Psoas muscle (tissue), 8 donors: Measurements from ENCODE around the gene UTP3. TPM values are rescaled to one million over a fixed set of nuclear protein-coding genes. Genes with fewer than 3 reads are reported as not detected.

Experiments
- ATAC-seq, 4 donors: fragments of 200-7000 bp; cut with Tn5 transposase; one replicate each; pipeline ENCODE4 v1.9.1; 2020; ENCODE audit warnings: moderate library complexity in 3 of 4, mild to moderate bottlenecking in 2 of 4
- DNase-seq, 2 donors: peaks; one replicate each; pipeline ENCODE4 v3.0.0-alpha.2; 2020
- H3K27ac ChIP-seq: fragments of 200-600 bp; one replicate; pipeline ENCODE4 v1.8.0; 2022
- H3K27me3 ChIP-seq, 3 donors: fragments of 200-600 bp in 1 of 3; one replicate each; pipeline versions ENCODE4 v1.6.1 to v1.8.0; 2013 to 2022; ENCODE audit warnings: low read length in 2 of 3, mild to moderate bottlenecking in 2 of 3, moderate library complexity in 1 of 3; ENCODE audit not compliant: insufficient read depth in 3 of 3
- H3K36me3 ChIP-seq, 2 donors: fragments of 200-600 bp in 1 of 2; one replicate each; pipeline versions ENCODE4 v1.6.1 to v1.8.0; 2013 to 2022; ENCODE audit warnings: low read depth in 1 of 2, mild to moderate bottlenecking in 1 of 2, moderate library complexity in 1 of 2; ENCODE audit not compliant: insufficient read depth in 1 of 2
- H3K4me1 ChIP-seq: fragments of 200-600 bp; one replicate; pipeline ENCODE4 v1.8.0; 2022
- H3K4me3 ChIP-seq: fragments of 200-600 bp; one replicate; pipeline ENCODE4 v1.8.0; 2022; ENCODE audit warnings: mild to moderate bottlenecking
- H3K9me3 ChIP-seq: fragments of 200-600 bp; one replicate; pipeline ENCODE4 v1.8.0; 2022
- CTCF ChIP-seq: fragments of 200-600 bp; IDR thresholded peaks from one replicate; pipeline ENCODE4 v1.8.0; 2022; ENCODE audit warnings: antibody characterized with exemption
- WGBS, 3 donors: extraction: QIAGEN DNeasy Blood & Tissue Kit; methylation state at CpG; one replicate each; pipeline versions ENCODE4 v1.1.6 to v1.1.7; 2013; 5-methylcytosine and 5-hydroxymethylcytosine counted together
- intact Hi-C, 2 donors: fragments of 100-400 bp; cut with DNase I; formaldehyde crosslinking; loops; one replicate each; pipeline versions ENCODE4 v1.11.0 to v1.14.2; 2022
- polyA plus RNA-seq, 3 donors: library from polyadenylated mRNA; stranded (reverse); fragments of 200-250 nt; gene quantifications; one replicate each; pipeline ENCODE4 v1.2.3, GENCODE V29; 2013
- total RNA-seq, 4 donors: library from RNA; stranded (reverse); fragmentation: NEBNext Ultra II Directional in 2 of 4; extraction: Animal tissue kit (Norgen Biotek cat#: 25700) in 2 of 4; gene quantifications; one replicate each; pipeline versions ENCODE4 v1.2.1 to v1.2.4, GENCODE V29; 2021 to 2023
- donor health status: healthy with polysubstance abuse.
- donor health status: DM: no; HTN: no; CAD: no; lungs with moderate emphysema.
- donor health status: Bipolar disorder and iron deficiency.
- donor health status: healthy.
- donor health status: DM: yes; HTN: yes; CAD: no.
- donor health status: DM: no; HTN: no; CAD: no.
- donor health status: DM: no; HTN: no; CAD: no.
- donor health status: DM: yes; HTN: yes; CAD: no.

The UTP3 gene
- total and polyA plus RNA-seq, 7 donors, result 13.0 to 32.5 (median 22.3) TPM

GRCh38 chr4:70674191-70674590 lies 14.1 kb upstream of the UTP3 start:
- no peak overlapping the region for H3K4me3 ChIP-seq
- no peaks in the 10 kb centered on the region for H3K36me3 ChIP-seq
- H3K9me3 ChIP-seq, result no peaks in the 10 kb centered on the region
- H3K27me3 ChIP-seq, result no peaks in the 10 kb centered on the region
- DNase-seq (no peak), ATAC-seq (no peak)
- intact Hi-C loops, result no loop called here
- H3K27ac ChIP-seq, result no peak overlapping the region
- no peak for TF ChIP-seq CTCF
- H3K4me1 ChIP-seq, result no peaks in the 10 kb centered on the region

DNA sequence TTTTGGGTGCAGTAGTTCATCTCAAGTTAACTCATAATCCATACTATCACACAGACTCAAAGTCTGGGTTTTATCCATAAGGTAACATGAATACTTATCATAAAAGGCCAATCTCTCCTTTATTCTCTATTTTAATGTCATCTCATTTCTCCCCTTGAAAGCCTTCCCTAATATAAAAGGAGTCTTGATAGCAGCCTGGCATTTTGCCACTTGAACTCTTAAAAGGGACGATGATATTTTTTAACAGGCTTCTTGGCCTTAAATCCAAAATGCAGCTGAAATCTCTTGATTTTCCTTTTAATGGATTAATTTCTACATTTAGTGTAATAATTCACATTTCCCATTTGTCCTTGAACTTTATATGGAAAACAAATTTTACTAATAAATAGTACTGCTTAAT lies 13.6 kb upstream of the UTP3 start:
- 48 to 74% (median 49%) methylated on average over 1 of the region's 1 CpG for WGBS, 3 donors
- Histone ChIP-seq H3K9me3 (no peaks in the 10 kb centered on the region), H3K4me3 (no peak overlapping the region), H3K27me3 (no peaks in the 10 kb centered on the region), H3K36me3 (no peaks in the 10 kb centered on the region), H3K27ac (no peak overlapping the region), H3K4me1 (no peaks in the 10 kb centered on the region)
- TF ChIP-seq CTCF, result no peak
- intact Hi-C loops, result no loop called here
- ATAC-seq, result no peak
- no peak for DNase-seq

DNA sequence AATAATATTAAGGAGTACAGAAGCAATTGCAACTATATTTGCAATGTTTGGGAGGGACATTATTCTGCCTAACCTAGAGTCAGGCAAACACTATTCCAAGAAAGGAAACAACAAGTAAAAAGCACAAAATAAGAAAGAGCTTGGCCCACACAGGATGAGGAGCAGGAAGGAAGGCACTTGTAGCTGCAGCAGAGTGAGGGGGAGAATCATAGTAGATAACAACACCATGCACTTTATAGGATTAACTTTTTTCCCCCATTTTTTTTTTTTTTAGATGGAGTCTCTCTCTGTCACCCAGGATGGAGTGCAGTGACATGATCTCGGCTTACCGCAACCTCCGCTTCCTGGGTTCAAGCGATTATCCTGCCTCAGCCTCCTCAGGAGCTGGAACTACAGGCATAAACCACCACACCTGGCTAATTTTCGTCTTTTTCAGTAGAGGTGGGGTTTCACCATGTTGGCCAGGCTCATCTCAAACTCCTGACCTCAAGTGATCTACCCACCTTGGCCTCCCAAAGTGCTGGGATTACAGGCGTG lies 11.7 kb upstream of the UTP3 start:
- WGBS, 3 donors, result 85 to 88% (median 86%) methylated on average over 6 of the region's 6 CpGs
- H3K27me3 ChIP-seq, result no peaks in the 10 kb centered on the region
- intact Hi-C loops, result no loop called here

GRCh38 chr4:70678383-70678999 lies 9.8 kb upstream of the UTP3 start:
- DNase-seq, result no peak
- Histone ChIP-seq H3K27me3 (peaks cover 0 to 2% (median 0%) of the 10 kb centered on the region in 3 donors), H3K36me3 (no peaks in the 10 kb centered on the region), H3K4me1 (no peaks in the 10 kb centered on the region), H3K4me3 (no peak overlapping the region), H3K9me3 (no peaks in the 10 kb centered on the region), H3K27ac (no peak overlapping the region)
- intact Hi-C loops, result no loop called here
- ATAC-seq, result no peak
- WGBS, 3 donors, result 86 to 91% (median 91%) methylated on average over 1 of the region's 1 CpG
- TF ChIP-seq CTCF, result no peak

More for the DNA sequence above, 11.7 kb upstream of the UTP3 start:
- ATAC-seq (no peak), DNase-seq (no peak)
- Histone ChIP-seq H3K27ac (no peak overlapping the region), H3K4me3 (no peak overlapping the region), H3K36me3 (no peaks in the 10 kb centered on the region), H3K4me1 (no peaks in the 10 kb centered on the region), H3K9me3 (no peaks in the 10 kb centered on the region)
- TF ChIP-seq CTCF, result no peak

DNA sequence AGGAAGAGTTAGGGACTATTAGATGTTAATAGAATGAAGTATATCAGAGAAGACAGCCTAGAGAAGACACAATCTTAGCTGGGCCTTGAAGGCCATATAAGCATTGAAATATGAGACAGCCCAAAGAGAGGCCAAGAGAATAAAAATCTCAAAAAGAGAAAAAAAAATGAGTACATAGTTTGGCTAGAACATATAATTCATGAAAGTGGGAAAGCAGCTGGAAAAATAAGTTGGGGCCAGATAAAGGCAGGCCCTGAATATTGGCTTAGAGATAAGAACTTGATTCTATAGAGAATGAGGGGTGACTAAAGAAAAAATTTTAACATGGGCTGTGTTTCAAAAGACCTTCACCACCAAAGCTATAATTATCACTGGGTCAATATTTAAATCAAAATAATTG lies 7.4 kb upstream of the UTP3 start:
- DNase-seq (no peak), ATAC-seq (no peak)
- Histone ChIP-seq H3K27me3 (peaks cover 0 to 2% (median 0%) of the 10 kb centered on the region in 3 donors), H3K27ac (no peak overlapping the region), H3K4me1 (no peaks in the 10 kb centered on the region), H3K36me3 (no peaks in the 10 kb centered on the region), H3K4me3 (no peak overlapping the region), H3K9me3 (no peaks in the 10 kb centered on the region)
- no peak for TF ChIP-seq CTCF
- intact Hi-C loops, result loop anchor here in 1 of 2 donors (10.0 kb wide), 2 partner anchors 76 to 224 kb away; partner anchors contain the start of gene MOB1B
